NOMO-1 (cell line): ENCODE results near the gene SORBS1.

Source experiments
- DNase-seq, 2 experiments: peaks; one replicate each; lab custom pipeline; 2025; ENCODE audit not compliant: unreplicated experiment in 2 of 2; lab: John Stamatoyannopoulos, UW

SORBS1 gene

DNA sequence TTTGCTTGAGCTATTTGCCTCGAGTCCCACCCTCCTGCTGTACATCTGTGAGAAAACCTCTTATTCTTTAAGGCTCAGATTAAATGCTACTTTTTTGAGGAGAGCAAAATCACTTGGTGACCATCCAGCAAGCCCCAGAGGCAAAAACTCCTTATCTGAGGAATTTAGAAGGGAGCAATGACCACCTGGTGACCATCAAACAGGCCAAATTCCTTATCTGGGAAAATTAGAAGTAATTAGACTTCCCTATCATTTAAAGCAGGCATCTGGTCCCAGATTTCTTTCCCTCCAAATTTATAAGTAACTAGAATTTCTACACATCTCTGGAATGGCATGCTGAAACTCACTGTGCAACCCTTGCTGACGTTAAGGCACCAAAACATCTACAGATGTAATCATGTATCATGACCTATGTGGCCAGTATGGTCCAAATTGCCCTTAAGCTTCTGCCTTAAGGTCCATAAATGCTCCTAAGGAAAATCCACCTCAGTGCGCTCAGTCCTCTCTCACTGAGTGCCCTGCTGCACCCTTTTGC lies 229.5 kb downstream of the SORBS1 start:
- no peak for DNase-seq

DNA sequence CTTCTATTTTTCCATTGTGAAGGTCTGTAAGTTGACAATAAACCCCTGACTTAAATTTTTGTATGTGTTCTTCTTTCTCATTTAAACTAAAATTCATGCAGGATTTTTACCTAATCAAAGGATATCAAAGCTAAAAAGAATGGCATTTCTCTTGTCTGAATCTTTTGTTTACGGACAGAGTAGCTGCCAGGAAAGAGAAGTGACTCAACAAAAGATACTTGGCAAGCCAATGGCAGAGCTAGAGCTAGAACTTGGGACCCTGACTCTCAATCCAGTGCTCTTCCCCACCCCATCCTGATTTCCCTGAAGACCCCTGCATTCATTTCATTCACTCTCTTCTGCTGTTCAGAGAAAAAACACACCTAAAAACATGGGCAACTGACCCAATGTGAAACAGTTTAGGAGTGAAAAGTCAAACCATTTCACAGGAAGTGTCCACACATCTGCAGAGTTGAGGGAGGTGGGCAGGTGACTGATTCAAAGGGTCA lies 230.2 kb downstream of the SORBS1 start:
- DNase-seq: no peak

DNA sequence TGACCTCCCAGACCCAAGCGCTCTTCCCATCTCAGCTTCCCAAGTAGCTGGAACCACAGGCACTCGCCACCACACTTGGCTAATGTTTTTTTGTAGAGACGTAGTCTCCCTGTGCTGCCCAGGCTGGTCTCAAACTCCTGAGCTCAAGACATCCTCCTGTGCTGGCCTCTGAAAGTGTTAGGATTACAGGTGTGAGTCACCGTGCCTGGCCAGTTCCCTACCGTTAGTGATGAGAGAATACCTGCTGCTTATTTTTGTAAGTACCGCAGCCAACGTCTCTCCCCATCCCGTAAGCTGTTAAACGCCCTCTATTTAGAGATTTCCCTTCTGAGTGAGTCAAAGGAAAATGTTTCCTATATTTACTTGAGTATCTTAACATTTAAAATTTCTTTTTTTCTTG lies 231.9 kb downstream of the SORBS1 start:
- DNase-seq: no peak

DNA sequence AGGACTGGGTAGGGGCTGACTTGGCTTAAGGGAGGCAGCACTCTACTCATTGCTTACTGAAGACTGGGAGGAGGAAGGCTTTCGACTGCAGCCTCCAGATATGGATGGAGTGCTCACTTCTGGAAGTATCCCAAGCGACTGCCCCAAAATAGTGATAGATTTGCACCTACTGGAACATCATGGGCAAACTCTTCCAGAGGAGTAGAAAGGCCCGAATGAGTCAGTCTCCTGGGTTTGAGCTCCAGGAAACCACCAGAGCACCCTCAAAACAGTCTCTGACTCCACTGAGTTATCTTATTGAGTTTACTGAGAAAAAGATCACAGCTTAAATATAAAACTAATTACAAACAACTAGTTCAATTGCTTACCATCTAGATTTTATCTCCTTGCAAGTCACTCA lies 233.2 kb downstream of the SORBS1 start:
- no peak for DNase-seq

DNA sequence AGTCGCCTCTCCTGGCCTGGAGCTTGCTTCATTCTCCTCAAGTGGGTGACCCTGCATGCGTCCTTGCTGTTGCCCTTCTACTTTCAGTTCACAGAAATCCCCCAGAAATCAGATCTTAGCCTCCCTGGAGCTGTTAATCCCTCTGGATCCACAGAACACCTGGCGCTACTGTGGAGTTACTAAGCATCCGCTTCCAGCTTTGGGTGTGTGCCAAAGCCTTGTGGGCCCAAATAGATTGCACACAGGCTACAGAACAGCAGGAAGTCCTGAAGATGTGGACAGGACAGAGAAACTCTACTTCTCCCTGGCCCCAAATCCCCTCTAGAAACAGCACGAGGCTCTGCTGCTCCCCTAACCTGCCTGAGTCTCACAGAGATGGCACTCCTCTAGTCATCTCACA lies 233.8 kb downstream of the SORBS1 start:
- DNase-seq: no peak

DNA sequence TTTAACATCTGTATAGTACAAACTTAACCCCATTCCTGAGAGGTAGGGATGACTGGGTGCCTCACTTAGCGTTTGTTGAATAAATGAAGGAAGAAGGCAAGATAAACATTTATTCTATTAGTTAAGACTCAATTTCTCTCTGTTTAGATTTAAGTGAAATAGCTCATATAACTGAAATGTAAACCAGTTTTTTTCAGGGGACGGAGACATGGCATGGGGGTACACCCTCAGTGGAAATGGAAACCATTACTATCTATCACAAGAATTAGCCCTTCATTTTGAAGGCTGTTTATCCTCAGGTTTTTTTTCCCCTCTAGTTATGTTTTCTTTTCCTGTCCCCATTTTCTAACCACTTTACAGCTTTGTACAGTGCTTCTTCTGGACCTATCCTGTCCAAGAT lies 234.8 kb downstream of the SORBS1 start:
- no peak for DNase-seq

DNA sequence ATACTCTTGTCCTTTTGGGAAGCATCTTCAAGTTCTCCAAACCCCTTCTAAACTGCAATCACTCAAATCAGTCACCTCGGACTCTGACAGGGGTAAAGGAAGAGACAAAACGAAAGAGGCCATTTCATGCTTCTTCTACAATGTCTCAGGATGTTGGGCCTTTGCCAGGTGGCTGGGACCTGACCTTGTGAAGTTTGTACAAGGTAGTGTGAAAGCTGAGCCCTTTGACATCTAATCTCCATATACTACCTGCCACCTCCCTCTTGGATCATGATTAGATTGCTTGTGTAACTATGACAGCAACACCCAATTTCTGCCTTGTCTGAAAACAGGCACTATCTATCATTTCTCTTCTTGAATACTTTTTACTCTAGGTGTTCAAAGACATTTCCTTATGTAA lies 235.3 kb downstream of the SORBS1 start:
- DNase-seq: no peak

DNA sequence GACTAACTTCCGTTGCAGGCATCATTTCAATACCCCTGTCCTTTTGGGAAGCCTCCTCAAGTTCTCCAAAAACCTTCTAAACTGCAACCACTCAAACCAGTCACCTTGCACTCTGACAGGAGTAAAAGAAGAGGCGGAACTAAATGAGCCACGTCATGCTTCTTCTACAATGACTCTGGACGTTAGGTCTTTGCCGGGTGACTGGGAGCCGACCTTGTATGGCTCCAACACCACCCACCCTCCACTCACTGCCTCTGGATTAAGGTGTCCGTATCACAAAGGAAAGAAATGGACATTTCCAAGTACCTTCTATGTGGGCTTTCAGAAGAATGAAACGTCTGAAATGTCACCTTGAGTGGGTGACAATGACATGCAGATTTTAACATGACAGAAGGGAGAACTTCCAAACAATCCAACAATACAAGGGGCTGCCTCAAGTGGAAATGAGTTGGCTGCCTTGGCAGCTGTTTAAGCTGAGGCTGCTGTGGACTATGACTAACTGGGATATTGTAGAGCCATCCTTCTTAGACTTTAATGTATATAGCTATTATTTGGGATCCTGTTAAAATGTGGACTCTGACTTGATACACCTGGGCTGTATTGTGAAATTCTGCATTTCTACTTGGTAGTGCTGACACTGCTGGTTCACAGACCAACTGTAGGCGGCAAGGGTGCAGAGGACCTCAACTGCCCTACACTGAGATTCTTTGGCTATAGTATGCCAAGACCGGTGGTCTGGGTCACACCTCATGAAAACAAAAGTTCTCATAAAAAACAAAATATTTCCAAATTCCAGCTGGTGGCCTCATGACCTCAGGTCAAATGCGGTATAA lies 236.5 kb downstream of the SORBS1 start:
- no peak for DNase-seq

DNA sequence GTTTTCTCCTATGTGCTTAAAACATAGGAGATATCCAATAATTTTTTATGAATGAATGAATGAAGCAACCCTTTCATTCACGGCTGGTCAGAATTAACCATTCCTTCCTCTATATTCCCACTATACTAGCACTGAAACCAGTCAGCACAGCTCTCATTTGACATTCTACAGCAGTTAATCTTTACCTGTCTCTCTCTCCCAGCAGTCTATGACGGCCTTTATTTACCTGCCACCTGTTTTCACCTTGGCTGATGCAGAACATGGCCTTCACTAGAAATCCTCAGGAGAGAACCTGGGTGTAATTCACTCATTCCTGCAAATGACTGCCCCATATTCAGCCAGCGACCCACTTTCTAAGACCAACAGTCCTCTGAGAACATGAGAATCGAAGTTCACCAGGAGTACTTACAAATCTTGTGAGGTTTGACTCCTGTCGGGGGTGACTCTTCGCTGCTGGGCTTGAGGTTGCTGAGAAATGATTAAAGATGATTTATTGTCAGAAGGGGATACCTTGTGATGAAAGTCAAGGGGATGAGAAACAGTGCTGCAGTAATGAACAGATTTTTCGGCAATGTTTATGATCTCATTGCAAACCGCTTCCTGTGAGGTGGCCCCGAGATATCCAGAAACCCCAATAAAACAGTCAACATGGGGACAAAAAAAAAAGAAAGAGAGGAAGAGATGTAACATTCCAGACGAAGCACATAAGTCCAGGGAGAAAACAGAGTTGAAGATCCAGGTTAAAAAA lies 239.4 kb downstream of the SORBS1 start:
- DNase-seq: no peak

DNA sequence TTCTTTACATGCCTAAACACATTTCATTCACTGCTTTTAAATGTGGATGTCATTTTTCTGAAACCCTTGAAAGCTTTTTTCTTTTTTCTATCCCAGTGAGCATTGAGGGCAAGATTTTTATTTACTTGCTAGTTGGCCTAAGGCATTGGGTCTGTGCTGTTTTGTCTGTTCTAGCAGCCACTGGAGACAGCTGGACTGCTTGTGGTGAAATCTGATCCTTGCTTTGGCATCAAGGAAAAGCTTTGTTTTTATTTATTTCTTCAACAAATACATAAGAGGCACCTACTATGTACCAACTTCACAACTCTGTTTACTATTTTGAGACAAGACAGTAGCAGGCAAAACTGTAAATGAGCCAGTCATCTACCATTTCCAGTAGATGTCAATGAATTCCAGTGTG lies 241.9 kb downstream of the SORBS1 start:
- DNase-seq: no peak

DNA sequence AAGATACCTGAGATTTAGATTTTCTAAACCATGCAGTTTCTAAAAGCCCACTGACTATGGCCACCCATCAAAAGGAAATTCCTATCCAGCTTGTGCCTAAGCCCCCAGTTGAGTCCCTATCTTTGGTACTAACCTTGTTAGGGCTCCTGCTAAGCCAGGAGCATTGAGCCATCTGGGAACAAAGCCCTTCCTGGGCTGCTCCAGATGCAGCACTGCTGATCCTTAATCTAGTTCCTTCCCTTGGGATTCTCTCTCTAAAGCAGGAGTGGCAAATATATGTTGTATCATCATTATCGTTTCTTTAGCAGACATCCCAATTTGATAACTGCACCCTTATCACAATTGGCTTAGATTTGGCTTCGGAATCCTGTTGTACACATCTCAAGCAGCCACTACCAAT lies 245.7 kb downstream of the SORBS1 start:
- no peak for DNase-seq

DNA sequence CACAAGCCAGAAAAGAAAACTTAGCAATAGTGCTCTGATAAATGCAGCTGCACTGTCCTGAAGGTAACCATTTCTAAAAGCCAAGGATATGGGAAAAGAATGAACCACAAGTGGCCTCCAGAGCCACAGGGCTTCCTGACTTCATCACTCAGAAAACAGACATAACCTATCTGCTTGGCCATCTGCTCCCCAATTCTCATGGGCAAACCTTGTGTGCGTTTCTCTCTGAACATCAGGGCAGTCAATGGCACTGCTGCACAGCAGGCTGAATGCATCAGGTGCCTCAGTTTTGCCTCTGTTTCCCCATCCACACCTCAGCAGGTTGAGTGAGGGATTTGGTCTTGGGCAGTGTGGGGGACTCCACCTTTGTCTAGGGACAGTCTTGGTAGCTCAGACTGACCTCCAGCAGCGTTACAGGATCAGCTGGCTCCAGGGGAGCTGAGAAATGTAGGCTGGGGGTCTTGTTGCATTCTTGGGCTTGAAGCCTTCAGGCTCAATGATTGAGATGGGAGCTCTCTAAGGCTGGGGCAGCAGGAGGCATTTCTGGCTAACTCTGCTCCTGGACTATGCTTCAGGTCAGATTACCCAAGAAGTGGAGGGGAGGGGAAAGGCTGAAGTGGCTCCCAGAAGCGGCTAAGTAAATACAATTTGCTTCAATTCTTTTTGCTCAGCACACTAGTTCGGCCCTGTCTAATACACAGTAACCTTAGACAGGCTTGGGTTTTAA lies 246.8 kb downstream of the SORBS1 start:
- no peak for DNase-seq

DNA sequence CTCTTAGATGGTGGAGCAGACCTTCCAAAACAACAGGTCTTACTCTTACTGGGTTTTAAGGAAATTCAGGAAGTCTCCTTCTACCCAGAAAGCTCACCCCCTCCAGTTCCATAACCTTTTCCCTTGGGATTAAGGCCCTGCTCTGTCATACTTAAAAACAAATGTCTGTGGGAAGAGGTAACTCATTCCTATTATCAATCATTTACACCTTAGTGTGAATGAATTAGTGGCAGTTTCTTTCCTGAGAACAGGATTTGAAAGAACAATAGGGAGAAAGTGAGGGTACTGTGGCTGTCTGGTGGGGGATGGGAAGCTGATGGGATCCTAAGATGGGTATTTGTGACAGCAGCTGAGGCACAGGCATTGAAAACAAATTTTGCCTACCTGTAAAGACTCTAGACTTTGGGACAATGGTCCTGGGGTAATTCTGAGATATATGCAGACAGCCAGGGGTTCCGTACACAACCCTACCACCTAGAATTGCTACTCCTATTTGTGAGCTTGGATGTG lies 248.1 kb downstream of the SORBS1 start:
- no peak for DNase-seq

DNA sequence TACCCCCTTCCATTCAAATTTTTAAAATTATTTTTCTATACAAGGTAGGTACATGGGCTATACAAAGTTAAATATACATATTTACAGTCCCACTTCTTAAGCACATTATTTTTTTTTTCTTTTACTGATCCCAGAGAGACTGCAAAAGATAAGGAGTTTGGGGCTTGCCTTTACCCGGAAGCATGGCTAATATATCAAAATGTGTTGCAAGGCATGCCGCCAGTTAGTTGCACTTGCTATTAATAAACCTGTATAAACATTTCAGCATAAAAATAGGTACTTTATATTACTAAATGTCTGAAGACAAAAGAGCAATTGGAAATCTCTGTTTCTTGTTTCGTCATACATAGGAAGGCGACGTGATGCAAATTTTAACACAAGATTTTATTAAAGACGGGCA lies 248.9 kb downstream of the SORBS1 start:
- peak; percentile 71 to 74 for DNase-seq

DNA sequence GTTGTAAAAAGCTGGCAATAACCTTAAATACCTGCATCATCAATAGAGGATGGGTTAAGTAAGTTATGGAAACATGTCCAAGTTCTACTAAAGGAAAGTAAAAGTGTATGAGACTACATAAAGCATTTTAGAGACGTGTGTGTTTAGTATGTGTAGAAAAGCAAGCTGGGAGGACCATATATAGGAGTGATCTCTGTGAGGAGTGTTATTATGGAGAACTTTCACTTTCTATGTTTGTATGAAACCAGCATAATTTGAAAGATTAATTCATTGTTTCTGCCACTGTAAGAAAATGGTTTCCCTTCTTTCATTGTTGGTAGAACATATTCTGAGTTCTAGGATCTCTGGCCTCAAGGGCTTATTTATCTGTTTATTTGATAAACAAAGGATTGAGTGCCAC lies 251.2 kb downstream of the SORBS1 start:
- peak in 1 of 2 experiments; percentile 30 for DNase-seq

DNA sequence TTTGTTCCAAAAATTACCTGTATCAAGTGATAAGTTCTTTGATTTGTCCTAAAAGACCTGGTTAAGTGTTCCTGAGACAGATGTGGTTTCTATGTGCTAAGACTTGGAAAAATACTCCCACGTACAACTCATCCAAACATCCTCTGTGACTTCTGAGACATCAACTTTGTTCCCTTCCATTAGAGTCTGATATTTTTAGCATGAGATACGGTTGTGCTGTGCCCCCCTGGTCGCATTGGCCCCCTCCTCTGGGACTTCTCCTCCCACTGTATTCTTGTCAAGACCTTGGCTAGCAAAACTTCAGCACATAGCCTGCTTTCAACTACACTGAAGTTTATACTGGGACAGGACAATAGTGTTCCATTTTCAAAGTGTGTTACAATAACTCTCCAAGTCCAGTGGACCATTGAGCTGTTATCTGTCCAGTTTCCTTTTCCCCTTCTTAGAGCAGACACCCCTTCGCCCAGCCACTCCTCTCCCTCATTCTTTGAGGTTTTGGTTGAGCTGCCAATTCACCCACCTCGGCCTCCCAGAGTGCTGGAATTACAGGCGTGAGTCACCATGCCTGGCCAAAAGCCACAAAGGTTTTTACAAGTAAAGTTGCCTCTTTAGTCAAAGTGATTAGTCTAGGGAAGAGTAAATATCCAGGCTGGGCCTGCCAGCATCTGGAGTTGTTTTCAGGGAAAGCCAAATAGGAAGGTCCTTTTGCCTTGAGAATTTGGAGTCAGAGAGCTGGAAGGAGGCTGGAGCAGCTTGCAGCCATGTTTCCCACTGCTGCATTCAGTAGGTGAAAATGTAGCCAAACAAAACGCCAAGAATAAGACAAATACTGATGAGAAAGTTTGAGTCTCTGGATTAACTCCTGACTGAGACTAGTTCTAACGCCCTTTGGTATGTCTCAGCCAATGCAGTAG lies 252.5 kb downstream of the SORBS1 start:
- peak; percentile 42 to 63 for DNase-seq

DNA sequence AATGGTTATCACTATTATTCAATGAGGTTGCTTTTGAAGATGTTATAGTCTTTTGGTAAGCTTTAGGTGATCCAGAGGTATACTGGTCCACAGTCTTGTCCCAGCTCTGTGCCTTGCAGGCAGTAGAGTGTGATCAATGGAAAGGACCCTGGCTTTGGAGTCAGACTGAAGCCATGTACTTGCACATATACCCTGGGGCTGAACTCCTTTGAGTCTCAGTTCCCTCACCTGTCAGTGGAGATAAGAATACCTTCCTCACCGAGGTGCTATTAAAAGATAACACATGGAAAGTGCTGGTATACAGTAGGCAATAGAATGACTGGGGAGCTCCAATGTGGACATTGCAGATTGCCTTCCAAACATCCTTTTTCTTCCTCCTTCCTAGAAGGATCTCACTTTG lies 254.3 kb downstream of the SORBS1 start:
- no peak for DNase-seq

DNA sequence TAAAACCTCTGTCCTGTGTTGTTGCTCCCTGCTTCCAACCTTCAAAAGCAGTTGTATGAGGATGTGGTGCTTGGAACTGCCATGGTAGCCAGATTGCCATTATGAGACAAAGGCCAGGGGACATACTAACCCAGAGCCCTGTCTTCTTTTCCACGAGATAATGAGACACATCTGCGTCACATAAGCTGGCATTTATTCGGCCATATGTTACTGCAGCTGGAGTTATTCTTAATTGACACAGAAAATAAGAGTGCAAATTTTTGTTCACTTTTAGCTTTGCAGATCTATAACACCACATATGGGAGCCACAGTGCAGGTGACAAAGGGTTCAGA lies 254.9 kb downstream of the SORBS1 start:
- no peak for DNase-seq

DNA sequence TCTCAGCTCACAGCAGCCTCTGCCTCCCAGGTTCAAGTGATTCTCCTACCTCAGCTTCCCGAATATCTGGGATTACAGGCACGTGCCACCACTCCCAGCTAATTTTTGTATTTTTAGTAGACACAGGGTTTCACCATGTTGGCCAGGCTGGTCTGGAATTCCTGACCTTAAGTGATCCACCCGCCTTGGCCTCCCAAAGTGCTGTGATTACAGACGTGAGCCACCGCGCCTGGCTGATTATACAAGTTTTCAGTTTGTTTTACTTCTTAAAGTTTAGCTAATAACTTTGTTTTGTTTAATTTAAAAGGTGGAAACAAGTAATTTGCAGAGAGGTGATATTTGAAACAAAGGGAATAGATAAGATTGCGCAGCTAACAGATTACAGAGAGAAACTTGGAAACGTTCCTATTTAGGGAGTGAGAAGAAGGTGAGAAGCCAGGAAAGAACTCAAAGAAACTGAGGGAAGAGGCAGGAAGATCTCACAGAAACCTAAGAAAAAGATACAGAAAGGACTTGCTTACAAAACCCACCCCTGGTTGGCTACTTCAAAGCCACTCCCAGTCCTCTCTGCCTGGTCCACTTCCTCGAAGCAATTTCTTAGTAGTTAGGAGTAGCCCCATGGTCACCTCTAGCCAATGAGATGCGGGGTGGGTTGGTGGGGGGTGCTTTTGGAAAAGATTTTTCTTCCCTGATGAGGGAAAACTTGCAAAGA lies 255.4 kb downstream of the SORBS1 start:
- DNase-seq: no peak
